Activated naive CD4-positive, alpha-beta T cell treated with Interleukin-2 at 50 U/mL for 16 hours (primary cell): ENCODE data around the gene COPG2.

Experiments
- DNase-seq: peaks from one replicate; pipeline ENCODE4 v3.0.0-alpha.2; 2020

COPG2 gene

DNA sequence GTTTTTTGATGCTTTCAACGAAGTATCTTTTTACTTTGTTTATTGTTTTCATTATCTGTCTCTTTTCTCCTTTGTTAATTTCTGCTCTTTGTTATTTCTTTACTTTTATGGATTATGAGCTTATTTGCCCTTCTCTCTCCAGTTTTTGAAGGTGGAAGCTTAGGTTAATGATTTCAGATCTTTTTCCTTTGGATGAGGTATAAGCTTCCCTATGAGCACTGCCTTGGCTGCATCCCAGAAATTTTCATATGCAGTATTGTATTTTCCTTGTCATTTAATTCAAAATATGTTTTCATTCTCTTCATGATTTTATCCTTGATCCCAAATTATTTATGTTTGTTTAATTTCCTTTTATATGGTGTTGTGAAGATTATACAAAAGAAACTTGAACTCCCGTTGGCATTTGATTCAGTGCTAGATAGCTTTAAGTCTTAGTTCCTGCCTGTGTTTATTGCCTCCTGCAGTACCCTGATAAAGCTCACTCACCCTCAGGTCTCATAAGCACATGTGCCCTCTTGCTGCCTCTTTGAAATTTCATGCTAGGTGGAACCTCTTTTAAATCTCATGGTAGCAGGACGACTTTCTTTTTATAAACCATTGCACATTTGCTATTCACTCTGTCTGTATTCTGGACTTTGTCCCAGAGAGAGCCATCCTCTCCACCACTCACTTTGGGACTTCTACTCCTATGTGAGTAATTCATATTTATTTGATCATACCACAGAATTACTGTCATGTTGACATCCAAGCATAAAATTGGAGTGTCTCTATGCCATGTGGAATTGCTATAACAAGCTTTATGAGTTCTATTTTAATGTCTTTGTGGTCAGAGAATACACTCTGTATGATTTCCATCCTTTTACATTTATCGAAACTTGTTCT is 204.8 kb downstream of the COPG2 start:
- DNase-seq, result no peak

DNA sequence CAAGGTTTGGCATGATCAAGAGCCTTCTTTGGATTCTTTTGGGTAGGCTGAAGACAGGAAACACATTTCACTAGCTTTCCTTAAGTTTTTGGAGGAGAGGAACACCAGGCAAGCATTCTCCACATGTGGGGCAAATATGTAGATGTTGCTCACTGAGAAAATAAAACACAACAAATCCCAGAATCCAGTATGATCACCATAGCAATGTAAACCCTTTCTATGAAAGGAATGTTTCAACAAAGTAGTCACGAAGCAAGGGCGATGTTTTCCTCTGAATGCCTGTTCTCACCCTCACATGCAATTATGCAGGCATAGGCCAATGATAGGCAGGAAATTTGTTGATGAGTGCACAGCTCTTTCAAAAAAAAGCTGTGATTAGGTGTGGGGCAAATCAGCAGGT is 207.3 kb downstream of the COPG2 start:
- no peak for DNase-seq

- DNase-seq, result no peak
Observed at GRCh38 chr7:130458257-130458656, 210.3 kb downstream of the COPG2 start.
